Right lobe of liver (tissue), 4 donors: ENCODE data around the gene PTCH2.

Experiments
- POLR2A ChIP-seq: fragments of 450-650 bp; IDR thresholded peaks from one replicate; pipeline ENCODE4 v1.6.1; 2017; ENCODE audit warnings: antibody characterized with exemption, mild to moderate bottlenecking
- TF ChIP-seq, protein P1 (sequence below), 4 donors: fragments of 200-600 bp in 3 of 4; fragments of 450-650 bp in 1 of 4; IDR thresholded peaks; one replicate each; pipeline versions ENCODE4 v1.5.1 to v1.8.0; 2016 to 2022; ENCODE audit warnings: antibody characterized with exemption in 4 of 4, mild to moderate bottlenecking in 2 of 4
- donor health status: DM: no; HTN: no; CAD: no.
- donor health status: DM: no; HTN: no; CAD: no.
- donor health status: DM: no; HTN: yes; CAD: no.

- TF ChIP-seq, protein P1, sequence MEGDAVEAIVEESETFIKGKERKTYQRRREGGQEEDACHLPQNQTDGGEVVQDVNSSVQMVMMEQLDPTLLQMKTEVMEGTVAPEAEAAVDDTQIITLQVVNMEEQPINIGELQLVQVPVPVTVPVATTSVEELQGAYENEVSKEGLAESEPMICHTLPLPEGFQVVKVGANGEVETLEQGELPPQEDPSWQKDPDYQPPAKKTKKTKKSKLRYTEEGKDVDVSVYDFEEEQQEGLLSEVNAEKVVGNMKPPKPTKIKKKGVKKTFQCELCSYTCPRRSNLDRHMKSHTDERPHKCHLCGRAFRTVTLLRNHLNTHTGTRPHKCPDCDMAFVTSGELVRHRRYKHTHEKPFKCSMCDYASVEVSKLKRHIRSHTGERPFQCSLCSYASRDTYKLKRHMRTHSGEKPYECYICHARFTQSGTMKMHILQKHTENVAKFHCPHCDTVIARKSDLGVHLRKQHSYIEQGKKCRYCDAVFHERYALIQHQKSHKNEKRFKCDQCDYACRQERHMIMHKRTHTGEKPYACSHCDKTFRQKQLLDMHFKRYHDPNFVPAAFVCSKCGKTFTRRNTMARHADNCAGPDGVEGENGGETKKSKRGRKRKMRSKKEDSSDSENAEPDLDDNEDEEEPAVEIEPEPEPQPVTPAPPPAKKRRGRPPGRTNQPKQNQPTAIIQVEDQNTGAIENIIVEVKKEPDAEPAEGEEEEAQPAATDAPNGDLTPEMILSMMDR (IDR thresholded peaks at IDR 0.05): no peak
- no peak for TF ChIP-seq POLR2A
These were observed 40.1 kb downstream of the PTCH2 start for GRCh38 chr1:44803062-44803311.
